ENCODE data around the gene MRPS31.

The MRPS31 gene

GRCh38 chr13:40770934-40771618, at the start of gene MRPS31:
Gene MRPS31, minus strand, starts transcription at chr13:40771190. Its CDS starts 54 bp downstream, at chr13:40771136.
- peak; percentile 98 for DNase-seq (ENCODE audit: low read depth, low spot score)

GRCh38 chr13:40819797-40820315, 48.9 kb upstream of the MRPS31 start:
- DNase-seq (ENCODE audit: low read depth, low spot score), result no peak

- no peak for DNase-seq (ENCODE audit: low read depth, low spot score)
These were observed 47.9 kb upstream of the MRPS31 start for GRCh38 chr13:40818926-40819325.

- no peak for DNase-seq (ENCODE audit: low read depth, low spot score)
These were observed 43.8 kb upstream of the MRPS31 start for GRCh38 chr13:40814803-40815202.

- peak; percentile 61 for DNase-seq (ENCODE audit: low read depth, low spot score)
These were observed 42.9 kb upstream of the MRPS31 start for GRCh38 chr13:40813667-40814454.

- no peak for DNase-seq (ENCODE audit: low read depth, low spot score)
These were observed 41.9 kb upstream of the MRPS31 start for GRCh38 chr13:40812724-40813445.

GRCh38 chr13:40812102-40812501, 41.1 kb upstream of the MRPS31 start:
- no peak for DNase-seq (ENCODE audit: low read depth, low spot score)

- DNase-seq (ENCODE audit: low read depth, low spot score), result no peak
These were observed 38.5 kb upstream of the MRPS31 start for GRCh38 chr13:40809471-40809870.

GRCh38 chr13:40806241-40806640, 35.3 kb upstream of the MRPS31 start:
- DNase-seq (ENCODE audit: low read depth, low spot score), result no peak

- no peak for DNase-seq (ENCODE audit: low read depth, low spot score)
These were observed 32.3 kb upstream of the MRPS31 start for GRCh38 chr13:40803316-40803715.

- DNase-seq (ENCODE audit: low read depth, low spot score), result no peak
These were observed 30.5 kb upstream of the MRPS31 start for GRCh38 chr13:40801255-40802217.

- no peak for DNase-seq (ENCODE audit: low read depth, low spot score)
These were observed 29.6 kb upstream of the MRPS31 start for GRCh38 chr13:40800559-40800958.

GRCh38 chr13:40799508-40799907, 28.5 kb upstream of the MRPS31 start:
- DNase-seq (ENCODE audit: low read depth, low spot score), result no peak

- no peak for DNase-seq (ENCODE audit: low read depth, low spot score)
These were observed 27.4 kb upstream of the MRPS31 start for GRCh38 chr13:40798380-40798779.

- no peak for DNase-seq (ENCODE audit: low read depth, low spot score)
These were observed 25.7 kb upstream of the MRPS31 start for GRCh38 chr13:40796649-40797048.

GRCh38 chr13:40794414-40795368, 23.7 kb upstream of the MRPS31 start:
- peak; percentile 42 for DNase-seq (ENCODE audit: low read depth, low spot score)

- no peak for DNase-seq (ENCODE audit: low read depth, low spot score)
These were observed 22.3 kb upstream of the MRPS31 start for GRCh38 chr13:40793339-40793738.

GRCh38 chr13:40792284-40793051, 21.5 kb upstream of the MRPS31 start:
- DNase-seq (ENCODE audit: low read depth, low spot score), result peak; percentile 16

GRCh38 chr13:40790154-40790616, 19.2 kb upstream of the MRPS31 start:
- DNase-seq (ENCODE audit: low read depth, low spot score), result no peak

All from ELF-1 (cell line).